Activated T-cell treated with anti-CD3 and anti-CD28 coated beads for 48 hours (primary cell): Measurements from ENCODE around the gene ARMS2.

Source experiments
- DNase-seq: peaks from one replicate; pipeline ENCODE4 v3.0.0-alpha.2; 2020; ENCODE audit warnings: low read depth

Gene ARMS2

DNA sequence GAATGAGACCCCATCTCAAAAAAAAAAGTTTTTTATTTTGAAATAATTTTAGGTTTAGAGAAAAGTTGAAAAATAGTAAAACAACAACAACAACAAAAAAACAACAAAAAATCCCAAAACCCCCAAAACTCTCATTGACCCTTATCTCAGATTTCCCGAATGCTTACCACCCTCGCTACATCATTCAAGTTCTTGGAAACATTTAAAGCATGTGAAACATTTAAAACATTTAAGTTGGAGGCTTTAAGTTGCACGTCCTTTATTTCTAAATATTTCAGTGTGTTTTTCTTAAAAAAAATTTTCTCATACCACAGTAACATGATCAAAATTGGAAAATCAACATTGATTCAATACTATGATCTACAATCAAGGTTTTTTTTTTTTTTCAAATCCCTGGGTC lies 382 bp upstream of the ARMS2 start:
- DNase-seq: no peak

GRCh38 chr10:122455376-122456079 lies 1.1 kb downstream of the ARMS2 start:
- DNase-seq: no peak

- no peak for DNase-seq
Observed at GRCh38 chr10:122457934-122458333, 3.5 kb downstream of the ARMS2 start.

DNA sequence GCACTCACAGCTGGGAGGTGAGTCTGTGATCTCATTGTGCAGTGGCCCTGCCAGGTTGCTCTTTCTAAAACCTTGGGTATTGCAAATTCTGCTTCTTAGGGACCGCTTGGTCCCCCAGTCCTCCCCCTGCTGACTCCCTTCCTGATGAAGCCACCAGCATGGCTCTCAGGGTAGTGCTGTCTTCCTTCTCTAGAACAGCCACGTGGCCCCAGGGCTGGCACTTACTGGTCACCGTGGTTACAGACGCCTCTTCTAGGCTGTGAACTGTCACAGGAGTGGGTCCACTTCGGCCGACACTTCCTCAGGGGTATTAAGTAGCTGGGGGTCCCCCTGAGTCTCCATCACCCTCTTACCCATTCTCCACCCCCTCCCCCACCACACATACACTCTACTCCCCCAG lies 4.2 kb downstream of the ARMS2 start:
- DNase-seq: no peak

- no peak for DNase-seq
Observed at GRCh38 chr10:122459561-122460273, 5.3 kb downstream of the ARMS2 start.

DNA sequence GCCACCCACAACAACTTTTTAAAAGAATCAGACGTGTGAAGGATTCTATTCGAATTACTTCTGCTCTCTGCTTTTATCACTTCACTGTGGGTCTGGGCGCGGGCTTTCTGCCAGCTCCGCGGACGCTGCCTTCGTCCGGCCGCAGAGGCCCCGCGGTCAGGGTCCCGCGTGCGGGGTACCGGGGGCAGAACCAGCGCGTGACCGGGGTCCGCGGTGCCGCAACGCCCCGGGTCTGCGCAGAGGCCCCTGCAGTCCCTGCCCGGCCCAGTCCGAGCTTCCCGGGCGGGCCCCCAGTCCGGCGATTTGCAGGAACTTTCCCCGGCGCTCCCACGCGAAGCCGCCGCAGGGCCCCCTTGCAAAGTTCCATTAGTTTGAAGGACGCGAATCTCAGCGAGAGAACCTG lies 6.4 kb downstream of the ARMS2 start:
- DNase-seq: no peak

- DNase-seq: no peak
Observed at GRCh38 chr10:122461367-122461728, 6.9 kb downstream of the ARMS2 start, which contains the start of gene HTRA1. TSS of gene HTRA1 (plus strand) at chr10:122461553. CDS start at chr10:122461653, 100 bp downstream.

DNA sequence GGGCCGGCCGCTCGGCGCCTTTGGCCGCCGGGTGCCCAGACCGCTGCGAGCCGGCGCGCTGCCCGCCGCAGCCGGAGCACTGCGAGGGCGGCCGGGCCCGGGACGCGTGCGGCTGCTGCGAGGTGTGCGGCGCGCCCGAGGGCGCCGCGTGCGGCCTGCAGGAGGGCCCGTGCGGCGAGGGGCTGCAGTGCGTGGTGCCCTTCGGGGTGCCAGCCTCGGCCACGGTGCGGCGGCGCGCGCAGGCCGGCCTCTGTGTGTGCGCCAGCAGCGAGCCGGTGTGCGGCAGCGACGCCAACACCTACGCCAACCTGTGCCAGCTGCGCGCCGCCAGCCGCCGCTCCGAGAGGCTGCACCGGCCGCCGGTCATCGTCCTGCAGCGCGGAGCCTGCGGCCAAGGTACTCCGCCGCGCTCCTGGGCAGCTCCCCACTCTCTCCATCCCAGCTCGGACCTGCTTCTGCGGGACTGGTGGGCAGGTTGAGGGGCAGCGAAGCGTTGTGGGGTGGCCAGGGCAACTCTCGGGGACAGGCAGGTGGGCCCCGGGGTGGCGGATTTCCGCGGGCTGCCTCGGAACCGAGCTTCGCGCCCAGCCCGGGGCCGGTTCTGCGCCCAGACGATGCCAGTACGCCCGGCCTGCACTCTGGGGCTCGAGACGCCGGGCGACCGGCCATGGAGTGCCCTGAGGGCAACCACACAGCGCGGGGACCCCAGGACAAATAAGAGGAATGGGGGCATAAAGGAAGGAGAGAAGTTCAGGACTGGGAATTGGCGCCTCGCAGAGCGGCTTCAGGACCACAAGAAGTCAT lies 7.5 kb downstream of the ARMS2 start:
- no peak for DNase-seq

- DNase-seq: no peak
Observed at GRCh38 chr10:122462533-122463465, 8.3 kb downstream of the ARMS2 start.

GRCh38 chr10:122463466-122464249 lies 9.2 kb downstream of the ARMS2 start:
- no peak for DNase-seq

GRCh38 chr10:122464250-122464510 lies 9.7 kb downstream of the ARMS2 start:
- DNase-seq: no peak

GRCh38 chr10:122464586-122464985 lies 10.1 kb downstream of the ARMS2 start:
- no peak for DNase-seq

- DNase-seq: no peak
Observed at GRCh38 chr10:122465401-122466040, 11.1 kb downstream of the ARMS2 start.

DNA sequence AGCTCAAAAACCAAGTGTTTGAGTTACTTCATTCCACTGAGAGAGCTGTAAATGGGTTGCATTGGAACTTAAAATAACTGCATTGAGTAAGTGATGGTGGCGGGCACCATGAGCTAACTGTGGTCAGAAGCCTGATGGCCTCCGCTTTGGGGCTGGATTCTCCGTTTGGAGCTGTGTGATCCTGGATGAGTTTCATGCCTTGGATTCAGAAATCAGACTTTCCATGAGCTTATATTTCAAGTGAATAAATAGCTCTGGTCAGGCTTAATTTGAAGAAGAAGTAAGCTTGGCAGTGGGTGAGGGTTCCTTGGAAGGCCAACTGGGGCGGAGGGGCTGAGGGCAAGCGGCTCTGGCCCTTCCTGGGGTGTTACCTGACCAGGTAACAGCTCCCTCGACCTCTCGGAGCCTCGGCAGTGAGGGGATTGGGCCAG lies 12.5 kb downstream of the ARMS2 start:
- DNase-seq: no peak

DNA sequence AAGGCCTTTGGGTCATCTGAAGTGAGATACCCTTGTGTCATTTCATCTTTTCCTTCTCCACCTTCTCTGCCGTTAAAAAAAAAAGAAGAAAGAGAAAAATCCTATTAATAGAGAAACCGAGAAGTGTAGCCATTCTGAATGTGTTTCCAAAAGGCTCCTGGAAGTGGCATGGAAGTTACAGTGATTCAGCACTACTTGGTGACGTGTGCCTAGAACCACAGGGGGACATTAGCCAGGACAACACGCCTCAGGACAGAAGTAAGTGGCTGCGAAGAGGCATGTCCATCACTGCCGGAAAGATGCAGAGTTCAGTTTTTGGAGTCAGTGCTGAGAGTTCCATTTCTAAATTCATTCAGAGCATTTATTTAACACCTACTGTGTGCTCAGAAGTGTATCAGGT lies 13.2 kb downstream of the ARMS2 start:
- no peak for DNase-seq

DNA sequence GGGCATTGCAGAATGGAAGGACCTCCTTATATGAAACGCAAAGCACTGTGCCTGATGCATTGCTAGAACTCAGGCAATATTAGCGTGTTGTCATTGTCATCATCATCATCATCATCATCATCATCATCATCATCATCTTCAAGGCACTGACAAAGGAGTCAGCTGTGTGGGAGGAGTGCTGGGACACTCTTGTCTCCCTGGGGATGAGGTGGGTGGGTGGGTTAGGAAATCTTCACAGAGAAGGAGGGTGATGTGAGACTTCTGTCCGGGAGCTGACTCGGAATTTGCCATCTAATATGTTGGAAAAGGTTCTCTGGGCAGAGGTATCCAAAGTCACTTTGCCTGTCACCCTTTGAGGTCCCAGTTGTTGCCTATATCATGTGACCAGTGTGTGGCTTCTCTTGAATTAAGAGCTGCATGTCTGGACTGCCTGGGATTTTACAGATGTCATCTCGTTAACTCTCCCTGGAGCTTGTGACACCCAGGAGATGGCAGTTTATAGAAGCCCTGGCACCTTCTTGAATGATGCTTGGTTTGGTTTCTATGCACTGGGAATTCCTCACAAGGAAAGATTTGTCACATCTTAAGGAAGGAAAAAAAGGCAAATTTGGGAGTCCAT lies 14.0 kb downstream of the ARMS2 start:
- DNase-seq: no peak

GRCh38 chr10:122468926-122469781 lies 14.7 kb downstream of the ARMS2 start:
- no peak for DNase-seq

GRCh38 chr10:122469848-122470247 lies 15.4 kb downstream of the ARMS2 start:
- DNase-seq: no peak

GRCh38 chr10:122471531-122472177 lies 17.2 kb downstream of the ARMS2 start:
- no peak for DNase-seq
